GM20431 (cell line): ENCODE data around the gene NEU3.

Source experiments
- in situ Hi-C: fragments of 300-500 bp; cut with MseI, MboI; formaldehyde crosslinking; loops from one replicate; pipeline ENCODE4 v1.15.0; 2020; ENCODE audit warnings: low sequenced_read_pairs; ENCODE audit not compliant: unreplicated experiment

NEU3 gene

DNA sequence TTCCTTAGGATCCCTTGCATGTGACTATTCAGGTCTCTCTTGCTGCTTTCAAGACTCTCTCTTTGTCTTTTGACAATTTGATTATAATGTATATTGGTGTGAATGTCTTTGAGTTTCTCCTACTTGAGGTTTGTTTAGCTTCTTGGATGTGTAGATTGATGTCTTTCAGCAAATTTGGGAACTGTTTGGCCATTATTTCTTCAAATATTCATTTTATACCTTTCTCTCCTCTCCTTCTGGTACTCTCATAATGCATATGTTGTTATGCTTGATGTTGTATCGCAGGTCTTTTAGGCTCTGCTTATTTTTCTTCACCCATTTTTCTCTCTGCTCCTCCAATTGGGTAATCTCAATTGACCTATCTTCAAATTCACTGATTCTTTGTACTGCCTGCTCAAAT, 63.7 kb downstream of the NEU3 start:
- in situ Hi-C loops = no loop called here

GRCh38 chr11:75055511-75055910, 66.8 kb downstream of the NEU3 start:
- in situ Hi-C loops = no loop called here

GRCh38 chr11:75056814-75057213, 68.1 kb downstream of the NEU3 start:
- in situ Hi-C loops = no loop called here

DNA sequence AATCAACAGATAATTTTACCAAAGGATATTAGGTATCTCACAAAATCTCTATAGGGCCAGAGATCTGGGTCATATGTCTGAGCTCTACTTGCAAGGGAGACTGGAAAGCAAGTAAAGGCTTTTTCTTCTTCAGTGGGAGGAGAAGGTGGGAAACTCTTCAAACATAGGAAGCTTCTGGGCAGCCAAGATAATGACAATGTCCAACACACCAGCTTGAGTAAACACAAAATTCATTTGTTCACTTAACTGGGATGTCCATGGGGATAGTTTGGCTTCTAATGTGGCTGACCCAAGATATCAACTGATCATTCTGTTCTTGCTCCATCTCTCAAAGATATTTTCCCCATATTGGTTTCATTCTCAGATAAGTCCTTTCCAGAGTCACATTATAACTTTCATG, 70.6 kb downstream of the NEU3 start:
- in situ Hi-C loops = no loop called here

GRCh38 chr11:75063741-75064314, 75.1 kb downstream of the NEU3 start:
- in situ Hi-C loops = no loop called here

DNA sequence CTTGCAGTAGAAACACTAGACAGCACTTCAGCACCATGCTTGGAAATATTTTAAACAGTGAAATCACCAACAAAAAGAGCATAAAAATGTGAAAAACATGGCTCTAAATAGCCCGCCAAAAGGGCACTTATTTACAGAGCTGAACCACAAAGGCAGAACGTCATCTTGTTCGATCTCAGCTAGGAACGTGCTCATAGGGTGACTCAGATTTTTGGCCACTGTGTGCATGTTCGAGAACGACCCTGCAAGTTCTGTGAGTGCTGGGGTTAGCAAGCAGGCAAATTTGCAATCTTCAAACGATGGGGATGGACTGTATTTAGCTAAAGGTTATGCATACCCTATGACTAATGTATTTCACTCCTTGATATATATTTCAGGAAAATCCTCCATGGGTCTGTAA, 77.3 kb downstream of the NEU3 start:
- in situ Hi-C loops = no loop called here
